H7 (cell line): Measurements from ENCODE around the gene SMTN. TPM values are rescaled to one million over a fixed set of nuclear protein-coding genes. Genes with fewer than 3 reads are reported as not detected.
A peak's percentile ranks its signal among the peaks of the same experiment; 100 is the strongest.

ENCODE experiments used
- DNase-seq: peaks from one replicate; pipeline ENCODE4 v3.0.0; 2012
- H3K27me3 ChIP-seq: 2 replicates; pipeline ENCODE4 v1.6.0; 2011; ENCODE audit warnings: mild to moderate bottlenecking, low read length; ENCODE audit not compliant: control insufficient read depth, insufficient read depth
- H3K36me3 ChIP-seq: replicated peaks from 2 replicates; pipeline ENCODE4 v1.5.1; 2011; ENCODE audit warnings: low read length; ENCODE audit not compliant: control insufficient read depth, insufficient read depth
- H3K4me3 ChIP-seq: 2 replicates; pipeline ENCODE4 v1.5.1; 2011; ENCODE audit warnings: low read depth, mild to moderate bottlenecking, control low read depth, low read length, moderate library complexity; ENCODE audit not compliant: insufficient read depth
- total RNA-seq: library from RNA; depleted of rRNA; stranded (reverse); fragments of >200 nt; shearing (Covaris generic); gene quantifications from 2 replicates; pipeline ENCODE4 v1.2.3, GENCODE V29; 2014

Gene SMTN
- total RNA-seq, 1 experiment from 2014 or later = 10.7 TPM

DNA sequence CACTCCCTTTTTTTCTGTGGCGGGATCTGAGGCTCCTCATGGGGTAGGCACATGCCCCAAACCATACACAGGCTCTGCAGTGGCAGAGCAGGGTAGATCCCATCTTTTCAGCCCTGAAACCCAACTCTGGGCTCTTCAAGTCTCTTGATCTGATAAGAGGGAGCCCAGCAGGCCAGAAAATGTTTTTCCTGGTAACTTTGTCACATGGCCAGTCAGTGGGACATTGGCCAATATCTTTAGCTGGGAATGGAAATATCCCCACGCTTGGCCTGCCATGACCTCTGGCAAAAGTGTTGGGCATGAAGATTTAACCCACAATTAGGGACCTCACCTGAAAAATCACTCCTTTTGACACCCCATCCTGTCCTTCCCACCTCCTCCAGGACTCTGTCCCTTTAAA is 49.8 kb downstream of the SMTN start:
- peak; percentile 19 for DNase-seq
- no peak overlapping the region for H3K4me3 ChIP-seq
- peaks cover 9% of the 10 kb centered on the region for H3K36me3 ChIP-seq
- H3K27me3 ChIP-seq = no peaks in the 10 kb centered on the region

- Histone ChIP-seq H3K36me3 (peaks cover 18% of the 10 kb centered on the region), H3K4me3 (no peak overlapping the region), H3K27me3 (no peaks in the 10 kb centered on the region)
- DNase-seq = peak; percentile 39
Observed at GRCh38 chr22:31133911-31134310, 52.8 kb downstream of the SMTN start.

GRCh38 chr22:31134688-31135087 is 53.6 kb downstream of the SMTN start:
- DNase-seq = no peak
- no peaks in the 10 kb centered on the region for H3K27me3 ChIP-seq
- peaks cover 18% of the 10 kb centered on the region for H3K36me3 ChIP-seq
- H3K4me3 ChIP-seq = no peak overlapping the region

- Histone ChIP-seq H3K36me3 (peaks cover 18% of the 10 kb centered on the region), H3K27me3 (no peaks in the 10 kb centered on the region; the same call in 1 of the 2 replicates), H3K4me3 (no peak overlapping the region)
- no peak for DNase-seq
Observed at GRCh38 chr22:31135706-31136105, 54.6 kb downstream of the SMTN start.

DNA sequence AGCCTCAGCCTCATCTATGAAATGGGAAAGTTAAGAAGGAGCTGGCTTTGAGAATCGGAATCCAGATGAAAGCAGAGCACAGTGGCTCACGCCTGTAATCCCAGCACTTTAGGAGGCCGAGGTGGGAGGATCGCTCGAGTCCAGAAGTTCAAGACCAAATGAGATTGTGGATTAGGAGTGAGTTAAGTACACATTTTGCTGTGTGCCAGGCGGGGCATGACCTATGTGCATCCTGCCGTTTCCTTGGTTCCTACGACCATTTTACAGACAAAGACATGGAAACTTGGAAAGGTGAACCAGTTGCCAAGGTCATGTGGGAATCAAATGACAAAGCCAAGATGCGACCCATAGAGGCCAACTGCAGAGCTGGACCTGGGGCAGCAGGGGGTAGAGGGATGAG is 55.0 kb downstream of the SMTN start:
- Histone ChIP-seq H3K36me3 (peaks cover 18% of the 10 kb centered on the region), H3K27me3 (no peaks in the 10 kb centered on the region; the same call in 1 of the 2 replicates), H3K4me3 (no peak overlapping the region)
- peak; percentile 21 for DNase-seq

DNA sequence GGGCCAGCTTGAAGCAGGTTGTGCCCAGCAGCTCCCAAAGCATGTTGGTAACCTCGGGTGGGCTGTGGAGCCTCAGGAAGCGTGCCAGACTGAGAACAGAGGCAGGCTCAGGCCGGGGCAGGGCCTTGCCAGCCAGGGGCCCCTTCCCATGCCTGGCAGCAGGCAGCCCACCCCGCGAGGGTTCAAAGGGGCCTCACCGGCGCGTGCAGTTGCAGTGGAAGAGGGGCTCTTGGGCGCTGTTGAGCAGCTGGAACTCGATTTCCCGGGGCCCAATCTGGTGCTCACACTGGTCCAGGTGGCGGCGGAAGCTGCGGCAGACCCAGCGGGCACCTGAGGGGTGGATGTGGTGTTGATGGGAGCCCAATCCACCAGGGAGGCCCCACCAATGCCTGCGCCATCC is 55.6 kb downstream of the SMTN start:
- Histone ChIP-seq H3K27me3 (no peaks in the 10 kb centered on the region; the same call in 1 of the 2 replicates), H3K4me3 (no peak overlapping the region), H3K36me3 (peaks cover 18% of the 10 kb centered on the region)
- DNase-seq = no peak

DNA sequence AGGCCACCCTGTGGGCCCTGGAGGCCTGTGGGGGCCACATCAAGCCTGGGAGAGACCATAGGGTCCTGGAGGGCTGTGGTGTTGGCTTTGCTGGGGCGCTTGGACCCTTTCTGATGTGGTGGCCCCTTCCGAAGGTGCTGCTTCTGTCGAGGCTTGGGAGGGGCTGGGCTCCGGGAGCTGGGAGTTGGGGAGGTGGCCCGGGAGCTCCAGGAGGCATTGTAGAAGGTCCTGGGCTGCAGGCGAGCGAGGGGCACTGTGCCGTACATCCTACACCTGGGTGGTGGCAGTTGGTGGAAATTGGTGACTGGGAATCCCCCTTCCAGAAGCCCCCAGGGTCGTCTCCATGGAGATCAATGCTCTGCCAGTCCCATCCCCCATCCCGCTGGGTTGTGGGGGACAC is 56.6 kb downstream of the SMTN start:
- H3K27me3 ChIP-seq = no peaks in the 10 kb centered on the region; the same call in 1 of the 2 replicates
- H3K4me3 ChIP-seq = no peak overlapping the region
- H3K36me3 ChIP-seq = peaks cover 18% of the 10 kb centered on the region
- DNase-seq = peak; percentile 24

DNA sequence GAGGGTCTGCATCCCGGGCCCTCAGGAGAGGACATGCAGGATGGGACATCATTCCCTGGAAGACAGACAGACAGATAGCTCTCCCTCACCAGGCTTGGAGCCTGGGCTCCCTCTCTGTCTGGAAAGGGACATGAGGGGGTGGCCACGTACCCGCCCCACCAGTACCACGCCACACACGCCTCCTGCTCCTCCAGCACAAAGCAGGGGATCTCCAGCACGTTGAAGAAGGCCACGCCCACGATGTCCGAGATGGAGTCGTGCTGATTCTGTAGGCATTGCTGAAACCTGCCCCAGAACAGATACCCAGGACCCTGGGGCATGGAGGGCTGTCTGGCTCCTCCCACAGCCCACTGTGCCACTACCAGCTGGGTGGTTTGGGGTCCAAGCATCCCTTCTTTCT is 57.0 kb downstream of the SMTN start:
- Histone ChIP-seq H3K36me3 (peaks cover 18% of the 10 kb centered on the region), H3K27me3 (no peaks in the 10 kb centered on the region; the same call in 1 of the 2 replicates), H3K4me3 (no peak overlapping the region)
- DNase-seq = peak; percentile 27

GRCh38 chr22:31139066-31139465 is 57.9 kb downstream of the SMTN start:
- peak overlapping the region; percentile 54; the same call in 1 of the 2 replicates for H3K4me3 ChIP-seq

DNA sequence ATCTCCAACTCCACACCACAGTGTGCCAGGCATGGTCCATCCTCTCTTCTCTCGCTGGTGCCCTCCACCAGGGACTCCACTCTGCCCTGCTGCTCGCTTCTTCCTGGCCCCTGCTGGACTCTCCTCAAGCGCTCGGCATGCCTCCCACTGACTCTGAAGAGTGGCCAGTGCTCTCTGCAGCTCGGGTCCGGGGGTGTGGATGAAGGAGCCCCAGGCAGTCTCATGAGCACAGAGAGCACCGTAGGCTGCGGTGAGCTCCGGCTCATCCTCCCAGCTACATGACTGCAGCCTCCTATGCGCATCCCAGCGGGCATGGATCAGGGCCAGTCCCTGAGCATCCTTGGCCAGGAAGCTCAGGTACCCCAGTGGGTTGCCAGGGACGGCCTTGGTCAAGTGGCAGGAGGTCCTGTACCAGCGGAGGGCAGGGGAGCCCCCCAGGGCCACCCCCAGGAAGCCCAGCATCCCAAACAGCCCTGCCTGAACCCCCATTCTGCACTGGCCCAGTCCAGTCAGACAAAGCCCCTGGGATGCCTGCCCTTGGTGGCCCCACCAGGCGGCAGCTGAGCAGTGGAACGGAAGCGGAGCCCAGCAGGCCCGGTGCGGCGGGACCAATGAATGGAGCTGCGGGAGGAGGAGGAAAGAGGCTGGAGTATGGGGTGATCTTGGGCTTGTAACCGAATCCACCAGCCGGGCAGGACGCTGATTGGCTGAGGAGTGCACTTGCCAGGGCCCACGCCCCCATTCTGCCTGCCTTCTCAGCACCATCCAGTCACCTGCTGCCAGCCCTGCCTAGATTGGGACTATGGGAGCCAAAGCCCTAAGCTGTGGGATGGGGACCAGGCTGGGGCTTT is 59.0 kb downstream of the SMTN start, which contains the start of gene PLA2G3:
Gene PLA2G3, minus strand, starts transcription at position 643 of the 851 bp plus-strand sequence. Its CDS starts 154 bp downstream, at position 489.
- peak; percentile 99 for DNase-seq
- no peaks in the 10 kb centered on the region; the same call in 1 of the 2 replicates for H3K27me3 ChIP-seq
- peak within 1 kb of the TSS; percentile 54 for H3K4me3 ChIP-seq
- peaks cover 16% of the 10 kb centered on the region for H3K36me3 ChIP-seq

More at GRCh38 chr22:31139066-31139465, 57.9 kb downstream of the SMTN start:
- Histone ChIP-seq H3K36me3 (peaks cover 18% of the 10 kb centered on the region), H3K27me3 (no peaks in the 10 kb centered on the region; the same call in 1 of the 2 replicates)
- peak; percentile 14 for DNase-seq

DNA sequence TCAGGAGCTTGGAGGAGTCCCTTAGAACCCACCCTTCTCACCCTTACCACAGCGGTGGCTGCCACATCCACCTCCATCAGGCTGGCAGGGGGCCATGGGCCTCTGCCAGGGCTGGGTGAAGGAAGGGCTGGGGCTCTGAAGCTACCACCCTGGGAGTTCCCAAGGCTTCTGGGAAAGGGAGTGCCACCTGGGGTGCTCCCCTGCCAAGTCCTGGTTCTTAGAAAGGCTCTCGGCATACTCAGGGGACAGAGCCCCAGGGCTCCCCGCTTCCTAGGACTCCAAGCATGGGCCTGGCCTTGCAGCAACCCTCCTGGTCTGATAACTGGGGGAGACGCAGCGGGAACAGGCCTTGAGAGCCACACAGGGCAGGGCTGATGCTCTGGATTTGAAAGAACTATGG is 59.6 kb downstream of the SMTN start:
- H3K27me3 ChIP-seq = no peaks in the 10 kb centered on the region; the same call in 1 of the 2 replicates
- H3K4me3 ChIP-seq = no peak overlapping the region
- H3K36me3 ChIP-seq = peaks cover 10% of the 10 kb centered on the region
- peak; percentile 61 for DNase-seq

DNA sequence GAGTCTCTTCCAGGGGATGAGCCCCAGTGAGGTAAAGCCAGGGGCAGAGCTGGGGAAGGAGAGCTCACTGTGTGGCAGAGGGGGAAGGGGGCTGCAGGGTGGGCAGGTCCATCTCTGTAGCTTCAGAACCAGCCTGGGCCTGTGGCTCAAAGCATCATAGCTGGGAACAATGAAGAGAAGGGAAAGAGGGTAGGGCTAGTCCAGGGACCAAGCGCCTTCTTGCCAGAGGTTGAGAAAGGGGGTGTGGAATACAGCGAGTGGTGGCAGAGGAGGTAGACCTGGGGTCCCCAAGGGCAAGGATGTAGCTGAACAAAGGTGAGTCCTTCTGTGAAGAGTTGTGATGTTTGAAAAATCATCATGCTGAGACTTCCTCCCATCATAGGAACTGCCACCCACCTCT is 60.4 kb downstream of the SMTN start:
- no peaks in the 10 kb centered on the region; the same call in 1 of the 2 replicates for H3K27me3 ChIP-seq
- H3K36me3 ChIP-seq = peaks cover 8% of the 10 kb centered on the region
- no peak overlapping the region for H3K4me3 ChIP-seq
- DNase-seq = peak; percentile 21

DNA sequence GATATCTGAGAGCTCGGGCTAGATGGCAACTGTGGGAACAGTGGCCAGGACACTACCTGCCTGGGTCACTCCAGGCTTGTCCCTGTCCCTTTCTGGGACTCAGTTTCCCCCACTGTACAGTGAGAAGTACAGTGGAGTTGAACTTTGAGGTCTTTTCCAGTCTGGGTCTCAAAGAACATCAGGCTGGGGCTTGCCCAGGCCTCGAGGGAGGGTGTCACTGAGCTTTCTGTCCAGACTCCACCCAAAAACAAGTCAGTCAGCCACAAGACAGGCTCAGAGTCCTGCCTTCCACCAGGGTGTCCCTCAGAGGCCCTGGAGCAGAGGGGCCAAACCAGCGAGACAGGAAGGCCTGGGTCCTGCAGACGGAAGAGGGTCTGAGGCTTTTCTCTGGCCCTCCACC is 61.2 kb downstream of the SMTN start:
- peaks cover 6% of the 10 kb centered on the region for H3K36me3 ChIP-seq
- no peak overlapping the region for H3K4me3 ChIP-seq
- no peak for DNase-seq
- no peaks in the 10 kb centered on the region; the same call in 1 of the 2 replicates for H3K27me3 ChIP-seq

DNA sequence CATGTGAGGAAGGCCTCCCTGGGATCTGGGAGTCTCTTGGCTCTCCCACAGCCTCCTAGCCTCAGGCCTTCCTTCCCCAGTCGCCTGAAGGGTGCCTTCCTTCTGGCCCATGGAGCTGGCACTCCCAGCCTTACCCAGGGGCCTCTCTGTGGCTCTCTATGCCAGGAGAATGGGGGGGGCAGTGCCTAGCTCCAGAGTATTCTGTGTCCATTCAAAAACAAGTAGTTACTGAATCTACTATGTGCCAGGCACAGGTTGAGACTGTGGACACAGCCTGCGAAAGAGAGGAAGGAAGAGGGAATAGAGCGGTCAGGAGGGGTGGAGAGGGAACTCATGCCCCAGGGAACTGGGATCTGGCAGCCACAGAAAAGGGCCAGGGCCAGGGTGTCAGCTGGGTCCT is 61.9 kb downstream of the SMTN start:
- no peak overlapping the region for H3K4me3 ChIP-seq
- no peaks in the 10 kb centered on the region; the same call in 1 of the 2 replicates for H3K27me3 ChIP-seq
- DNase-seq = no peak

DNA sequence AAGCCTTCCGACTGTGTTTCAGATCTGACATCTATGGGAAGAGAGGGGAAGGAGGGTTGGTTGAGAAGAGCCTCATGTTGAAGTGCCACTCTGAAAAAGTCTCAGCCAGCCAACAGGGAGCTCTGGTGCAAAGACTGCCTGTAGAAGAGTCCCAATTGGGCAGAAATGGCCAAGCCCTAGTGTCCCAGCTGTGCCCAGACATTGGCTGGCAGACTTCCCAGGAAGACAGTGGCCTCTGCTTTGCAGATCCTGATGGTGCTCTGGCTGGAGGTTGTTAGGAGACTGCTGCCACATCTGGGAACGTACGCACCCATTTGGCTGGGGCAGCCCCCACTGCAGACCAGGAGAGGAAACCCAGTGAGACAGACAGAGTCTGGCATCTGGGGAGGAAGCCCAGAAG is 62.4 kb downstream of the SMTN start:
- Histone ChIP-seq H3K4me3 (no peak overlapping the region), H3K36me3 (no peaks in the 10 kb centered on the region), H3K27me3 (no peaks in the 10 kb centered on the region; the same call in 1 of the 2 replicates)
- DNase-seq = no peak

More for the DNA sequence above, 61.9 kb downstream of the SMTN start:
- H3K36me3 ChIP-seq = peaks cover 3% of the 10 kb centered on the region; the same call in 1 of the 2 replicates
